ENCODE data around the gene COL25A1.

Gene COL25A1

GRCh38 chr4:109302361-109303139 is at the start of gene COL25A1:
COL25A1 (minus strand) TSS chr4:109302658.
- DNase-seq (ENCODE audit: low read depth, low spot score) = peak; percentile 80
- Histone ChIP-seq H3K27me3 (ENCODE audit: insufficient read depth, insufficient read length) (peaks cover 38% of the 10 kb centered on the region), H3K9me3 (ENCODE audit: insufficient read depth, low read length) (no peaks in the 10 kb centered on the region), H3K4me1 (ENCODE audit: insufficient read depth, insufficient read length) (no peaks in the 10 kb centered on the region), H3K4me3 (ENCODE audit: insufficient read length, low read depth) (peak within 1 kb of the TSS; percentile 74), H3K9ac (ENCODE audit: insufficient read length, low read depth) (peak within 1 kb of the TSS; percentile 74), H3K36me3 (ENCODE audit: insufficient read depth, insufficient read length, low read length) (no peaks in the 10 kb centered on the region)
- TF ChIP-seq SUZ12 (IDR thresholded peaks at IDR 0.05; ENCODE audit: extremely low read depth, insufficient read depth, insufficient read length) = no peak
- no peak for TF ChIP-seq YY1 (IDR thresholded peaks at IDR 0.05; ENCODE audit: insufficient read depth, insufficient read length)
- no peak for TF ChIP-seq ZNF274 (IDR thresholded peaks at IDR 0.05; ENCODE audit: low read depth, low read length)

GRCh38 chr4:109350121-109350520 is 47.7 kb upstream of the COL25A1 start:
- Histone ChIP-seq H3K4me3 (ENCODE audit: insufficient read length, low read depth) (no peak overlapping the region), H3K4me1 (ENCODE audit: insufficient read depth, insufficient read length) (no peaks in the 10 kb centered on the region), H3K9me3 (ENCODE audit: insufficient read depth, low read length) (no peaks in the 10 kb centered on the region), H3K36me3 (ENCODE audit: insufficient read depth, insufficient read length, low read length) (no peaks in the 10 kb centered on the region), H3K9ac (ENCODE audit: insufficient read length, low read depth) (no peak overlapping the region), H3K27me3 (ENCODE audit: insufficient read depth, insufficient read length) (no peaks in the 10 kb centered on the region)
- TF ChIP-seq YY1 (IDR thresholded peaks at IDR 0.05; ENCODE audit: insufficient read depth, insufficient read length) (no peak), SUZ12 (IDR thresholded peaks at IDR 0.05; ENCODE audit: extremely low read depth, insufficient read depth, insufficient read length) (no peak), ZNF274 (IDR thresholded peaks at IDR 0.05; ENCODE audit: low read depth, low read length) (no peak)
- DNase-seq (ENCODE audit: low read depth, low spot score) = no peak

- H3K4me3 ChIP-seq (ENCODE audit: insufficient read length, low read depth) = no peak overlapping the region
- DNase-seq (ENCODE audit: low read depth, low spot score) = no peak
- peaks cover 5% of the 10 kb centered on the region; the same call in 1 of the 2 replicates for H3K9me3 ChIP-seq (ENCODE audit: insufficient read depth, low read length)
- no peak overlapping the region for H3K9ac ChIP-seq (ENCODE audit: insufficient read length, low read depth)
- no peaks in the 10 kb centered on the region for H3K27me3 ChIP-seq (ENCODE audit: insufficient read depth, insufficient read length)
- no peaks in the 10 kb centered on the region for H3K4me1 ChIP-seq (ENCODE audit: insufficient read depth, insufficient read length)
- no peak for TF ChIP-seq SUZ12 (IDR thresholded peaks at IDR 0.05; ENCODE audit: extremely low read depth, insufficient read depth, insufficient read length)
- TF ChIP-seq ZNF274 (IDR thresholded peaks at IDR 0.05; ENCODE audit: low read depth, low read length) = no peak
- no peak for TF ChIP-seq YY1 (IDR thresholded peaks at IDR 0.05; ENCODE audit: insufficient read depth, insufficient read length)
- no peaks in the 10 kb centered on the region for H3K36me3 ChIP-seq (ENCODE audit: insufficient read depth, insufficient read length, low read length)
Measured at GRCh38 chr4:109334129-109335105, 32.0 kb upstream of the COL25A1 start.

- H3K36me3 ChIP-seq (ENCODE audit: insufficient read depth, insufficient read length, low read length) = no peaks in the 10 kb centered on the region
- H3K4me1 ChIP-seq (ENCODE audit: insufficient read depth, insufficient read length) = no peaks in the 10 kb centered on the region
- no peak overlapping the region for H3K4me3 ChIP-seq (ENCODE audit: insufficient read length, low read depth)
- DNase-seq (ENCODE audit: low read depth, low spot score) = peak; percentile 5
- H3K9me3 ChIP-seq (ENCODE audit: insufficient read depth, low read length) = no peaks in the 10 kb centered on the region
- no peak overlapping the region for H3K9ac ChIP-seq (ENCODE audit: insufficient read length, low read depth)
- TF ChIP-seq ZNF274 (IDR thresholded peaks at IDR 0.05; ENCODE audit: low read depth, low read length) (no peak), SUZ12 (IDR thresholded peaks at IDR 0.05; ENCODE audit: extremely low read depth, insufficient read depth, insufficient read length) (no peak), YY1 (IDR thresholded peaks at IDR 0.05; ENCODE audit: insufficient read depth, insufficient read length) (no peak)
- H3K27me3 ChIP-seq (ENCODE audit: insufficient read depth, insufficient read length) = no peaks in the 10 kb centered on the region
Measured at GRCh38 chr4:109332926-109333464, 30.5 kb upstream of the COL25A1 start.

GRCh38 chr4:109327641-109328040 is 25.2 kb upstream of the COL25A1 start:
- no peak overlapping the region for H3K4me3 ChIP-seq (ENCODE audit: insufficient read length, low read depth)
- H3K9me3 ChIP-seq (ENCODE audit: insufficient read depth, low read length) = peaks cover 13% of the 10 kb centered on the region; the same call in 1 of the 2 replicates
- no peaks in the 10 kb centered on the region for H3K27me3 ChIP-seq (ENCODE audit: insufficient read depth, insufficient read length)
- H3K9ac ChIP-seq (ENCODE audit: insufficient read length, low read depth) = no peak overlapping the region
- TF ChIP-seq SUZ12 (IDR thresholded peaks at IDR 0.05; ENCODE audit: extremely low read depth, insufficient read depth, insufficient read length) (no peak), YY1 (IDR thresholded peaks at IDR 0.05; ENCODE audit: insufficient read depth, insufficient read length) (no peak), ZNF274 (IDR thresholded peaks at IDR 0.05; ENCODE audit: low read depth, low read length) (no peak)
- no peak for DNase-seq (ENCODE audit: low read depth, low spot score)
- H3K36me3 ChIP-seq (ENCODE audit: insufficient read depth, insufficient read length, low read length) = no peaks in the 10 kb centered on the region
- H3K4me1 ChIP-seq (ENCODE audit: insufficient read depth, insufficient read length) = no peaks in the 10 kb centered on the region

GRCh38 chr4:109325698-109326097 is 23.2 kb upstream of the COL25A1 start:
- no peaks in the 10 kb centered on the region for H3K27me3 ChIP-seq (ENCODE audit: insufficient read depth, insufficient read length)
- H3K9me3 ChIP-seq (ENCODE audit: insufficient read depth, low read length) = peaks cover 23% of the 10 kb centered on the region; the same call in 1 of the 2 replicates
- no peaks in the 10 kb centered on the region for H3K36me3 ChIP-seq (ENCODE audit: insufficient read depth, insufficient read length, low read length)
- no peak overlapping the region for H3K9ac ChIP-seq (ENCODE audit: insufficient read length, low read depth)
- DNase-seq (ENCODE audit: low read depth, low spot score) = no peak
- TF ChIP-seq ZNF274 (IDR thresholded peaks at IDR 0.05; ENCODE audit: low read depth, low read length) (no peak), SUZ12 (IDR thresholded peaks at IDR 0.05; ENCODE audit: extremely low read depth, insufficient read depth, insufficient read length) (no peak), YY1 (IDR thresholded peaks at IDR 0.05; ENCODE audit: insufficient read depth, insufficient read length) (no peak)
- H3K4me3 ChIP-seq (ENCODE audit: insufficient read length, low read depth) = no peak overlapping the region
- H3K4me1 ChIP-seq (ENCODE audit: insufficient read depth, insufficient read length) = no peaks in the 10 kb centered on the region

Data from NT2/D1 (cell line).